ENCODE results near the gene ICOSLG. TPM values are rescaled to one million over a fixed set of nuclear protein-coding genes. Genes with fewer than 3 reads are reported as not detected.
"Not testable (repeated sequence)": the region's sequence is repeated elsewhere in the genome, so short reads cannot be mapped to it uniquely, and the experiment has no call there.

Gene ICOSLG
- total and polyA plus RNA-seq, 2 experiments from 2014 or later, result 1.9 to 2.4 TPM

DNA sequence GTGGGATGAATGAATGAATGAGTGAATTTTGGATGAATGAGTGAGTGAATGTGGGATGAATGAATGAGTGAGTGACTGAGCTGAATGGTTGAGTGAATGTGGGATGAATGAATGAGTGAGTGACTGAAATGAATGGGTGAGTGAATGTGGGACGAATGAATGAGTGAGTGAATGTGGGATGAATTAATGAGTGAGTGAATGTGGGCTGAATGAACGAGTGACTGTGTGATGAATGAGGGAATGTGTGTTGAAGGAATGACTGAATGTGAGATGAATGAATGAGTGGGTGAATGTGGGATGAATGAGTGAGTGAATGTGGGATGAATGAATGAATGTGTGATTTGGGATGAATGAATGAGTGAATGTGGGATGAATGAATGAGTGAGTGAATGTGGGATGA, 28.8 kb downstream of the ICOSLG start:
- H3K36me3 ChIP-seq (replicated peaks; ENCODE audit: insufficient read depth, low read depth); H2AFZ ChIP-seq; H3K4me2 ChIP-seq; H3K27ac ChIP-seq; H3K9me3 ChIP-seq (ENCODE audit: low read depth); H3K4me1 ChIP-seq (ENCODE audit: insufficient read depth); H3K4me3 ChIP-seq; H3K27me3 ChIP-seq; DNase-seq (ENCODE audit: low spot score); H4K20me1 ChIP-seq (ENCODE audit: insufficient read depth, poor library complexity, severe bottlenecking); H3K9me2 ChIP-seq (replicated peaks; ENCODE audit: insufficient read depth); H3K79me2 ChIP-seq: not testable (repeated sequence)
- WGBS (ENCODE audit: low lambda C conversion rate, missing lambda C conversion rate), result no CpG with 5 or more reads among the region's 2 CpGs

DNA sequence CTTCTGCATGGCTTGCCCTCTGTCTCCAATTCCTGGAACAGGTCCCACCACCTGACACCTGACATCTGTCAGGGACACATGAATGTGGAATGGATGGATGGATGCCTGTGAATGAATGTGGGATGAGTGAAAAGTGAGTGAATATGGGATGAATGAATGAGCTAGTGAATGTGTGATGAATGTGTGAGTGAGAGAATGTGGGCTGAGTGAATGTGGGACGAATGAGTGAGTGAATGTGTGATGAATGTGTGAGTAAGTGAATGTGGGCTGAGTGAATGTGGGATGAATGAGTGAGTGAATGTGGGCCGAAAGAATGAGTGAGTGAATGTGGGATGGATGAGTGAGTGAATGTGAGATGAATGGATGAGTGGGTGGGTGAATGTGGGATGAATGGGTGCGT, 29.2 kb downstream of the ICOSLG start:
- H3K9me3 ChIP-seq (ENCODE audit: low read depth); H3K4me3 ChIP-seq; H3K36me3 ChIP-seq (replicated peaks; ENCODE audit: insufficient read depth, low read depth); H3K9me2 ChIP-seq (replicated peaks; ENCODE audit: insufficient read depth); H3K27ac ChIP-seq; DNase-seq (ENCODE audit: low spot score); H3K4me2 ChIP-seq; H4K20me1 ChIP-seq (ENCODE audit: insufficient read depth, poor library complexity, severe bottlenecking); H3K4me1 ChIP-seq (ENCODE audit: insufficient read depth); H2AFZ ChIP-seq; H3K27me3 ChIP-seq; H3K79me2 ChIP-seq: not testable (repeated sequence)
- no CpG with 5 or more reads among the region's 3 CpGs for WGBS (ENCODE audit: low lambda C conversion rate, missing lambda C conversion rate)

DNA sequence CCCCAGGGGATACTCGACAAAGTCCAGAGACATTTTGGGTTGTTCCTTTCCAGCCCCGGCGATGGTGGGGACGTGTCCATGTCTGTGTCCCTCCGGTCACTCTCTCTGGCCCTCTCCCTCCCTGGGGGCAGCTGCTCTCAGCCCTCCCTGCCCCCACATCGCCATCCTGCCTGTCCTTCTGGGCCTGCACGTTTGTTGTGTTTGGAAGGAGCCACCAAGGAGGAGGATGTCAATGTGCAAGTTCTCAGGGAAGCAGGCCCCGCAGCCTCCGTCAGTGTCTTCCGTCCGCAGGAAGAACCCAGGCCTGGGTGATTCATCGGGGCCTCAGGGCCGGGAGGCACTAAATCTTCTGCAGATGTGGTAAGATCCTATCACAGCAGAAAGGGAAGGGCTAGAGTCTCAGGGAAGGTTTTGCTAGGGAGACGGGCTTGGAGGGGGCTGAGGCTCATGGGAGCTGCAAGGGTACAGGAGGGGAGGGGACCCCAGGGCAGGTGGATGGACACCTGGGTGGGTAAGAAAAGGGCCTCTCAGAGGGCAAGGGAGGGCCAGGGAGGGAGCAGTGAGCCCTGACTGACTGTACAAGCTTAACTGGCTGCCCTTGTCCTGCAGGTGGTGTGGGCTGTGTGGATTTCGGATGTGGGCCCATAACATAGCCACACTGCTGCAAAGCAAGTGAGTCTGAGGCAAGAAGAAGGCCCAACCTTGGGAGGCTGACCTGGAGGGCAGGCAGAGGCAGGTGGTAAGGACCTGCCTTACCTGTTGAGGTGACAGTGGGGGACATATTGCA, 32.7 kb downstream of the ICOSLG start:
- H3K9me2 ChIP-seq (replicated peaks; ENCODE audit: insufficient read depth); H3K4me2 ChIP-seq; H3K27ac ChIP-seq; H3K79me2 ChIP-seq; H3K4me1 ChIP-seq (ENCODE audit: insufficient read depth); H3K27me3 ChIP-seq; H2AFZ ChIP-seq; H4K20me1 ChIP-seq (ENCODE audit: insufficient read depth, poor library complexity, severe bottlenecking); DNase-seq (ENCODE audit: low spot score); H3K9me3 ChIP-seq (ENCODE audit: low read depth); H3K4me3 ChIP-seq; H3K36me3 ChIP-seq (replicated peaks; ENCODE audit: insufficient read depth, low read depth): not testable (repeated sequence)
- WGBS (ENCODE audit: low lambda C conversion rate, missing lambda C conversion rate), result 17% methylated on average over 4 of the region's 15 CpGs

DNA sequence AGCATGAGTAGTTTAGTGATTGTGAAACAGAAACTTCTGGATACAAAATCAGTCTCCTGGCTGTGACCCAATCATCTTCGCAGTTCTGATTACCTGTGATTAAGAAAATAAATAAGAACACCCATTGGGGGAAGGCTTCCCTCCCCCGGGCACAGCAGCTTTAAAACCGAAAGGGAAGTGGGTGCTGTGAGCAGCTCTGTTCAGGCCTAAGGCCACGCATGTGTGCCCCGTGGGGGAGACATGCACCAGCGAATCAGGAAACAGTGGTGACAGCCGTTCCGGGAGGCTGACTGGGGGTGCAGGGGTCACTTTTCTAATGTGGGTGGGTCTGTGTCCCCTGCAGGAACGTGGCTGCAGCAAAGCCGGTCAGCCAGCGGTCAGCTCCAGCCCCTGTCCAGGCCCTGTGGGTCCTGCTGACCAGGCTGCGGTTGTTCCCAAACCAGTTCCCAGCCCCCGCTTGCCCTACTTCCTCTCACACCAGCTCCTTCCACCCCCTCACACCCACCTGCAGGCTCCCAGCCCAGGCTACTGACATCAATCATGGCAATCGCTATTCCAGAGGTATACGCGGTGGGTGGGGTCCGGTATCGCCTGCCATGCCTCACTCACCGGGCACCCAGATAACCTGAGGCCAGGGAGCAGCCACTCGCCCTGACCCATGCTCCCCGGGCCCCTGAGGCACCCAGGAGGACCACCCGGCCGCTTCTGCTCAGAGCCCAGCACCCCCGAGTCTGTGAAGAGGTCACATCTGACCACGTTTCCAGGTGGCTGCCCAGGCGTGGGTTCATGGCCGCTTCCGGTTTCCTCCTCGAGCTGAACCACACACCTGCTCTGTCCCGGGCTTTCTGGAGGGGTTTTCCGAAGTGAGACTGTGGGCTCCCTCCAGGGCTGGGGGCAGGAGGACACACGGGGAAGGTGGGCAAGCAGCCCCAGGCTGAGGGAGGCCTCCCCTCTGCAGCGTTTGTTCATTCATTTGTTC, 33.8 kb downstream of the ICOSLG start:
- not testable (repeated sequence) for H3K36me3 ChIP-seq (replicated peaks; ENCODE audit: insufficient read depth, low read depth); H3K4me1 ChIP-seq (ENCODE audit: insufficient read depth); H3K79me2 ChIP-seq; H3K9me2 ChIP-seq (replicated peaks; ENCODE audit: insufficient read depth); H4K20me1 ChIP-seq (ENCODE audit: insufficient read depth, poor library complexity, severe bottlenecking); H3K4me2 ChIP-seq; DNase-seq (ENCODE audit: low spot score); H2AFZ ChIP-seq; H3K9me3 ChIP-seq (ENCODE audit: low read depth); H3K27ac ChIP-seq; H3K27me3 ChIP-seq; H3K4me3 ChIP-seq
- no CpG with 5 or more reads among the region's 33 CpGs for WGBS (ENCODE audit: low lambda C conversion rate, missing lambda C conversion rate)

DNA sequence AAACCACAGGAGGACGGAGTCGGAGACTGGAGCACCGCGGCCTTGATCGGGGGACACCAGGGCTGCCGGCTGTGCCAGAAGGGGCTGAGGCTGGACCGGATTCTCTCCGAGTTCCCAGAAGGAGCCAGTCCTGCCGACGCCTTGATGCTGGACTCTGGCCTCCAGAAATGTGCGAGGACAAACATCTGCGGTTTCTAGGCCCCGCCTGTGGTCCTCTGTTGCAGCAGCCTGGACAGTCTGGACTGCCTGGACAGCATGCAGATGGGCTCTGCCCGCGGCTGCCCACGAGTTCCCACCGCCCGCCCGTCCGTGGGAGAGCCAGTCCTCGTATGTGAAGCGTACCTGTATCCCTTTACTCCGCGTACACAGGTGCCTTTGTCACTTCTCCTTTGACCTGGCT, 34.6 kb downstream of the ICOSLG start:
- not testable (repeated sequence) for H2AFZ ChIP-seq; H4K20me1 ChIP-seq (ENCODE audit: insufficient read depth, poor library complexity, severe bottlenecking); H3K27ac ChIP-seq; H3K79me2 ChIP-seq; H3K4me1 ChIP-seq (ENCODE audit: insufficient read depth); H3K4me3 ChIP-seq; DNase-seq (ENCODE audit: low spot score); H3K9me3 ChIP-seq (ENCODE audit: low read depth); H3K4me2 ChIP-seq; H3K27me3 ChIP-seq; H3K9me2 ChIP-seq (replicated peaks; ENCODE audit: insufficient read depth); H3K36me3 ChIP-seq (replicated peaks; ENCODE audit: insufficient read depth, low read depth)
- WGBS (ENCODE audit: low lambda C conversion rate, missing lambda C conversion rate), result no CpG with 5 or more reads among the region's 24 CpGs

DNA sequence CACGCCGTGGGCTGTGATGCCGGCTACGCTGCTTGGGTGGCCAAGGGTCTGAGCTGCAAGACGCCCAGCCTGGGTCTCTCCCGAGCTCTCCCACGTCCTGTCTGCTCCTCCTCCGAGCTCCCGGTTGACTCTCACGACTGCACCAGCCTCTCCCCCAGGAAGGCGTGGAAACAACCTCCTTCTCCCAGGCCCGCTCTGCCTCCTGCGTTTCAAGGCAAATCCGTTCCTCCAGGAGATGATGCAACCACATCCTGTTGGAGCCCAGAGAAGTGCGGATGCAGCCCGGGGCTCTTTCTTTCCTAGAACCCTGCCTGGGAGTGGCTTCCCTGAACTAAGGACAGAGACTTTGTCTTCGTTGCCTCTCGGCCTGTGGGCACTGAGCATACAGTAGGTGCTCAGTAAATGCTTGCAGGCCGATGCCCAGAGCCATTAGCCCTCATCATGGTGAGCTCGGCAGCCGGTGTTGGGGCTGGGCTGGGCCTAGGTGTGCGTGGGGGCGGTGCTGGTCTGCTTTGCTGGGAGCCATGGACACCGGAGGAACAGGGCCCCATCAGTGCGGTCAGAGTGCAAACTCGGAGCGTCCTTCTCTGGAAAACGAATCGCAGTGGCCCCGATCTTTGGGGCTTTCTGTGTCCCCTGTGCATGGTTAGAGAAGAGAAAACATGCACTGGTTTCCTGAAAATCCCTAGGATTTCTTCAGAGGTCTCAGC, 38.0 kb downstream of the ICOSLG start:
- H3K79me2 ChIP-seq; H3K9me3 ChIP-seq (ENCODE audit: low read depth); H4K20me1 ChIP-seq (ENCODE audit: insufficient read depth, poor library complexity, severe bottlenecking); H3K4me3 ChIP-seq; H2AFZ ChIP-seq; H3K36me3 ChIP-seq (replicated peaks; ENCODE audit: insufficient read depth, low read depth); DNase-seq (ENCODE audit: low spot score); H3K9me2 ChIP-seq (replicated peaks; ENCODE audit: insufficient read depth); H3K27ac ChIP-seq; H3K4me1 ChIP-seq (ENCODE audit: insufficient read depth); H3K27me3 ChIP-seq; H3K4me2 ChIP-seq: not testable (repeated sequence)
- no CpG with 5 or more reads among the region's 30 CpGs for WGBS (ENCODE audit: low lambda C conversion rate, missing lambda C conversion rate)

DNA sequence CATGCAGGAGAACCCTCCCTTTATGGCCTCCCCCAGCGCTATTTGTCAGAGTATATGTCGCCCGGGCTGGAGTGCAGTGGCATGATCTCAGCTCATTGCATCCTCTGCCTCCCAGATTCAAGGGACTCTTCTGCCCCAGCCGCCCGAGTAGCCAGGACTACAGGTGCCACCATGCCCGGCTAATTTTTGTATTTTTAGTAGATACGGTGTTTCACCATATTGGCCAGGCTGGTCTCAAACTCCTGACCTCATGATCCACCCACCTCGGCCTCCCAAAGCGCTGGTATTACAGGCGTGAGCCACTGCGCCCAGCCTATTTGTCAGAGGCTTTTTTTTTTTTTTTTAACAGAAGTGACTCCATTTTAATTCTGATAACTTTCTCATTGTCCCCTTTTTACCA, 40.7 kb downstream of the ICOSLG start:
- 95% methylated on average over 11 of the region's 11 CpGs for WGBS (ENCODE audit: low lambda C conversion rate, missing lambda C conversion rate)
- H2AFZ ChIP-seq, H3K4me3 ChIP-seq: not testable (repeated sequence)

More for the DNA sequence above, 40.7 kb downstream of the ICOSLG start:
- not testable (repeated sequence) for H3K79me2 ChIP-seq; H3K4me1 ChIP-seq (ENCODE audit: insufficient read depth); DNase-seq (ENCODE audit: low spot score); H3K4me2 ChIP-seq; H3K27me3 ChIP-seq; H3K27ac ChIP-seq; H3K9me2 ChIP-seq (replicated peaks; ENCODE audit: insufficient read depth); H3K36me3 ChIP-seq (replicated peaks; ENCODE audit: insufficient read depth, low read depth); H4K20me1 ChIP-seq (ENCODE audit: insufficient read depth, poor library complexity, severe bottlenecking); H3K9me3 ChIP-seq (ENCODE audit: low read depth)

All from hepatocyte (in vitro differentiated cells).